Endothelial cell of umbilical vein (primary cell): ENCODE measurements around the gene EGF. TPM values are rescaled to one million over a fixed set of nuclear protein-coding genes. Genes with fewer than 3 reads are reported as not detected.

ENCODE experiments used
- BruUV-seq: library from RNA; stranded (reverse); fragments of 400-500 nt; replicated peaks from 2 replicates; lab custom pipeline; 2021; lab: Mats Ljungman, UMichigan
- CTCF ChIA-PET: fragments of 300-600, 350-600 bp; sonication (Branson Sonifier 250); formaldehyde crosslinking; loops from one replicate; lab custom pipeline; 2021; ENCODE audit warnings: antibody characterized with exemption, inconsistent platforms; lab: Charles Lee
- POLR2A ChIA-PET: fragments of 300-600, 350-600 bp; sonication (Branson Sonifier 250); formaldehyde crosslinking; loops from one replicate; lab custom pipeline; 2021; ENCODE audit warnings: antibody characterized with exemption, inconsistent platforms; lab: Charles Lee
- DNase-seq: peaks from one replicate; pipeline ENCODE4 v3.0.0-alpha.2; 2011; ENCODE audit warnings: low read depth, low spot score
- FAIRE-seq: peaks from 2 replicates; lab custom pipeline; 2011; peaks lifted over from hg19 to GRCh38; lab: Jason Lieb, UNC
- H2AFZ ChIP-seq: 2 replicates; pipeline ENCODE4 v1.6.0; 2012; ENCODE audit warnings: low read depth, low read length, control low read depth, inconsistent platforms
- H3K27ac ChIP-seq: 2 replicates; pipeline ENCODE4 v1.5.1; 2011; ENCODE audit warnings: low read depth, mild to moderate bottlenecking, control low read depth, low read length, moderate library complexity; ENCODE audit not compliant: insufficient read depth
- H3K27me3 ChIP-seq, 2 experiments: 2 replicates each; pipeline versions ENCODE4 v1.6.0 to v1.6.1; 2011; ENCODE audit warnings: low read length in 2 of 2, mixed read lengths in 1 of 2; ENCODE audit not compliant: control insufficient read depth in 2 of 2, insufficient read depth in 2 of 2
- H3K36me3 ChIP-seq, 2 experiments: 2 replicates in 1 of 2; 3 replicates in 1 of 2; pipeline ENCODE4 v1.5.1; 2011; ENCODE audit warnings: low read length in 2 of 2, mild to moderate bottlenecking in 1 of 2, moderate library complexity in 1 of 2; ENCODE audit not compliant: control insufficient read depth in 2 of 2, insufficient read depth in 2 of 2; ENCODE audit errors: extremely low read depth in 1 of 2
- H3K4me1 ChIP-seq: 3 replicates; pipeline ENCODE4 v1.5.1; 2011; ENCODE audit warnings: mild to moderate bottlenecking, low read length; ENCODE audit not compliant: control insufficient read depth, insufficient read depth; ENCODE audit errors: extremely low read depth
- H3K4me2 ChIP-seq: 2 replicates; pipeline ENCODE4 v1.6.1; 2011; ENCODE audit warnings: low read length, control low read depth, mixed read lengths; ENCODE audit not compliant: insufficient read depth
- H3K4me3 ChIP-seq, 3 experiments: fragments of 200-600 bp in 1 of 3; sonication (generic), shearing (Covaris generic) in 1 of 3; replicated peaks in 1 of 3; 2 replicates each; pipeline ENCODE4 v1.5.1; 2011 to 2016; ENCODE audit warnings: control low read depth in 3 of 3, low read length in 3 of 3, mild to moderate bottlenecking in 2 of 3, inconsistent platforms in 1 of 3, low read depth in 1 of 3, moderate library complexity in 1 of 3; ENCODE audit not compliant: insufficient read depth in 1 of 3
- H3K79me2 ChIP-seq: 2 replicates; pipeline ENCODE4 v1.6.0; 2012; ENCODE audit warnings: low read length, inconsistent platforms; ENCODE audit not compliant: control insufficient read depth, insufficient read depth
- H3K9ac ChIP-seq: replicated peaks from 2 replicates; pipeline ENCODE3; 2011; ENCODE audit warnings: low read length, control low read depth; ENCODE audit not compliant: insufficient read depth; ENCODE audit errors: extremely low read depth
- H3K9me1 ChIP-seq: replicated peaks from 3 replicates; pipeline ENCODE4 v1.6.0; 2011; ENCODE audit warnings: mild to moderate bottlenecking, low read length; ENCODE audit not compliant: control insufficient read depth, insufficient read depth; ENCODE audit errors: extremely low read depth
- H3K9me3 ChIP-seq: replicated peaks from 2 replicates; pipeline ENCODE4 v1.5.1; 2012; ENCODE audit warnings: low read length, inconsistent platforms; ENCODE audit not compliant: control insufficient read depth, insufficient read depth
- H4K20me1 ChIP-seq: replicated peaks from 2 replicates; pipeline ENCODE3; 2011; ENCODE audit warnings: mild to moderate bottlenecking, low read length; ENCODE audit not compliant: control insufficient read depth, insufficient read depth; ENCODE audit errors: extremely low read depth
- CTCF ChIP-seq, 2 donors: IDR thresholded peaks; 1 replicate in 1 of 2; 2 replicates in 1 of 2; pipeline ENCODE4 v1.5.1; 2011; ENCODE audit warnings: low read length in 2 of 2, mild to moderate bottlenecking in 2 of 2, moderate library complexity in 2 of 2, control low read depth in 1 of 2, inconsistent platforms in 1 of 2, low read depth in 1 of 2; ENCODE audit not compliant: insufficient read depth in 1 of 2; ENCODE audit errors: extremely low read depth in 1 of 2
- EZH2 ChIP-seq: IDR thresholded peaks from 2 replicates; pipeline ENCODE4 v1.6.1; 2012; ENCODE audit warnings: borderline replicate concordance, low read depth, mild to moderate bottlenecking, moderate library complexity, low read length, inconsistent platforms; ENCODE audit not compliant: severe bottlenecking
- FOS ChIP-seq: IDR thresholded peaks from 2 replicates; pipeline ENCODE4 v1.6.1; 2011; ENCODE audit warnings: mild to moderate bottlenecking, low read length, moderate library complexity, borderline replicate concordance; ENCODE audit not compliant: insufficient read depth
- GATA2 ChIP-seq: IDR thresholded peaks from 2 replicates; pipeline ENCODE4 v1.7.0; 2011; ENCODE audit warnings: low read depth, mild to moderate bottlenecking, moderate library complexity, mixed read lengths, low read length; ENCODE audit not compliant: insufficient read length, insufficient read depth
- JUN ChIP-seq: IDR thresholded peaks from 2 replicates; pipeline ENCODE4 v1.6.1; 2011; ENCODE audit warnings: borderline replicate concordance, low read depth; ENCODE audit not compliant: insufficient read length, insufficient read depth
- MAX ChIP-seq: IDR thresholded peaks from 2 replicates; pipeline ENCODE4 v1.6.1; 2011; ENCODE audit not compliant: insufficient read depth, insufficient read length
- POLR2A ChIP-seq: IDR thresholded peaks from 2 replicates; pipeline ENCODE4 v1.6.1; 2012; ENCODE audit warnings: low read depth, mild to moderate bottlenecking, control low read depth, low read length
- POLR2AphosphoS5 ChIP-seq: IDR thresholded peaks from 2 replicates; pipeline ENCODE4 v1.6.1; 2012; ENCODE audit warnings: low read depth, mild to moderate bottlenecking, control low read depth, low read length, moderate library complexity; ENCODE audit not compliant: insufficient read depth
- dilution Hi-C: fragments of 300-500 bp; cut with MboI; formaldehyde crosslinking; loops from one replicate; pipeline ENCODE4 v1.15.0; 2019; ENCODE audit warnings: low sequenced_read_pairs; ENCODE audit not compliant: extremely low pct_ligation_motif_present
- intact Hi-C: fragments of 100-400 bp; cut with micrococcal nuclease; formaldehyde crosslinking; loops from one replicate; pipeline ENCODE4 v1.10.0; 2022
- polyA plus RNA-seq, 4 experiments: library from polyadenylated mRNA; depleted of rRNA in 3 of 4; stranded (reverse) in 3 of 4; unstranded in 1 of 4; fragments of >200 nt; gene quantifications; 2 replicates each; pipeline versions ENCODE4 v1.2.1 to v1.2.3, GENCODE V29; 2011 to 2012; ENCODE audit warnings: missing spikeins in 1 of 4
- total RNA-seq: library from RNA; stranded (reverse); gene quantifications from 2 replicates; pipeline ENCODE4 v1.2.3, GENCODE V29; 2021

EGF gene
- total and polyA plus RNA-seq, 2 donors (not counting 3 experiments of a cell fraction or from before 2014, with no cell fraction given), result not detected

GRCh38 chr4:109943745-109944144 is 31.1 kb downstream of the EGF start:
- Histone ChIP-seq H3K4me1 (no peaks in the 10 kb centered on the region), H3K27ac (no peak overlapping the region), H3K27me3 (no peaks in the 10 kb centered on the region), H4K20me1 (no peaks in the 10 kb centered on the region), H3K79me2 (no peaks in the 10 kb centered on the region), H3K36me3 (no peaks in the 10 kb centered on the region), H3K9ac (no peak overlapping the region), H3K4me2 (no peak overlapping the region), H3K9me1 (no peaks in the 10 kb centered on the region), H3K4me3 (no peak overlapping the region), H2AFZ (no peak overlapping the region), H3K9me3 (no peaks in the 10 kb centered on the region)
- TF ChIP-seq JUN (no peak), GATA2 (no peak), CTCF (IDR thresholded peaks at IDR 0.05; ENCODE audit: extremely low read depth in 1 of 2, insufficient read depth in 1 of 2, low read depth in 1 of 2, low read length in 2 of 2) (no peak), POLR2AphosphoS5 (no peak), POLR2A (no peak), FOS (no peak), MAX (no peak), EZH2 (no peak)
- dilution Hi-C loops (no loop called here), intact Hi-C loops (no loop called here)
- POLR2A ChIA-PET, result no interaction called here
- DNase-seq (no peak), FAIRE-seq (no peak)
- no TSS peak for BruUV-seq
- CTCF ChIA-PET, result no interaction called here
